HG02678 (cell line): ENCODE results near the gene DLG2.
A peak's percentile ranks its signal among the peaks of the same experiment; 100 is the strongest.

Experiments used
- ATAC-seq: cut with Tn5 transposase; IDR thresholded peaks from one replicate; pipeline ENCODE4 v1.9.1; 2021; ENCODE audit warnings: mild to moderate bottlenecking, moderate library complexity; ENCODE audit not compliant: unreplicated experiment

Gene DLG2

DNA sequence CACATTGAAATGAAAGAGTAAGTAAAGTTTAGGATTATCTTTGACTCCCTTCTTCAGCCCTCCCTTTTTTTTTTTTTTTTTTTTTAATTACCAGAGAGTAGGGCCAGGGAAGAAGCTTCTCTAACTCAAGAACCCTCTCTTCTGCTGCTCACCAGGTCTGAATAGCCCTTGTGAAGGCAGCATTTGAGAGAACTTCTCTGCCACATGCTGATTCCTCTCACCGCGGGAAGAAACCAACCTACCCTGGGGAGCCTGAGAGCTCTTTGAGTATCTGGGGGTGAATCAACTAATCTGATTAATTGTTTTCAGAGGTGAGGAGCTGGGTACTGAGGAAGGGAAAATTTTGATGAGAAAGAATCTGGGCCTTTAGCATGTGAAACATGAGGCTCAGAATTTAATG is 1906.5 kb downstream of the DLG2 start:
- no peak for ATAC-seq

DNA sequence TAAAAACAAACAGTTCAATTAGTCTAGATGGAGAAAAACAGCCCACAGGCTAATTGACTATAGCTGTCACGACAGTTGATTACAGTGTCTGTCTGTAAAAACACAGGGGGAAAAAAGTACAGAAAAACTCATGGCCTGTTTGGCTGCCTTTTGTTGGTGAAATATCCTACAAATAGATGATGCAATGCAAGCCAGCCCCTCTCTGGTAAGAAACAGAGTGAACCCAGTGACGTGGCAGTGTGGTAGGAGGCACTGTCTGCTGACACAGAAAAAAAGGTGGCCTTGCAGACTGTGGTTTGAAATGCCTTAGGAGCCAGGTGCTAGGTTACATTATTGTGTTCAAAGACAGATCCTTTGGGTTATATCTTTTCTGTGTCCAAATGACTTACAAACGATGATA is 1909.6 kb downstream of the DLG2 start:
- ATAC-seq: no peak

DNA sequence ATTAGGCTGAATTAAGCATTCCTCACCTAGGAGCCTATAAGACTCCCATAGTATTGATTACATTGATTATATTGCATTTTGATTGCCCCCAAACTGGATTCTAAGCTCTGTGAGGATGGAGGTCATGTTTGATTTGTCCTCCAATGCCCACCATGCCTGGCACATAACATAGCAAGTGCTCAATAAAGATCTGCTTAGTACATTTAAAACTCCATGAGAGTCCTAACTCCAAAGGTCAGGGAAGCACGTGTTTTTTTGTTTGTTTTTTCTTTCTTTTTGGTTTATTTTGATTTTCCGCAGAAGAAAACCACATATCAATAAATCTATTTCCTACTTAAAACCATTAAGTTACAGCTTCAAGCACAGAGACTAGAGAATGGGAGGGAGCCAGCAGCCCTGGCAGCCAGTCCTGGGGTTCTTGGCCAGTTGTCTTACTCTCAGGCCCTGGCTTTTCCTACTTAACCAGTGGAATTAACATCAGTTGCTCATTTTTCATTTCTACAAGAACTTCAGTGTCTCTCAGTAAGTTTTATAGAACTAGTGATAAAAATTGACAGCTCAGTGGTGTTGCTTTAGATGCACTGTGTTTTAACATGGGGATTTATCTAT is 1911.1 kb downstream of the DLG2 start:
- no peak for ATAC-seq

DNA sequence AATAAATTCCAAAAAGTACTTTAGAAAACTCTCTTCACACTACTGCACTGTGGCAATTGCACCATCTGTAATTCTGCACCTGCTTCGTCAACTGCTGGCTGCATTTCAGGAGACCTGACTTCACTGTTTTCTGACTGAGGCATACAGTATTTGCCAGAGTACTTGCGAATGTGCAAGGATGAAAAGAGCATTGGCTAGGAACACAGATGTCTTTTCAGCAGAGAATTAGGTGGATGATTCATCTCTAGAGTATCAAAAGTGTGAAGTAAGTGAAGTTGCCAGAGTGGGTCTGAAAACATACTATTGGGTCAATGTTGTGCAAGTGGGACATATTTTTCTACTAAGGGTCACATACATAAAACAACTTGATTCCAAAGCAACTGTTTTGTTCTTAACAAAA is 1913.4 kb downstream of the DLG2 start:
- no peak for ATAC-seq

DNA sequence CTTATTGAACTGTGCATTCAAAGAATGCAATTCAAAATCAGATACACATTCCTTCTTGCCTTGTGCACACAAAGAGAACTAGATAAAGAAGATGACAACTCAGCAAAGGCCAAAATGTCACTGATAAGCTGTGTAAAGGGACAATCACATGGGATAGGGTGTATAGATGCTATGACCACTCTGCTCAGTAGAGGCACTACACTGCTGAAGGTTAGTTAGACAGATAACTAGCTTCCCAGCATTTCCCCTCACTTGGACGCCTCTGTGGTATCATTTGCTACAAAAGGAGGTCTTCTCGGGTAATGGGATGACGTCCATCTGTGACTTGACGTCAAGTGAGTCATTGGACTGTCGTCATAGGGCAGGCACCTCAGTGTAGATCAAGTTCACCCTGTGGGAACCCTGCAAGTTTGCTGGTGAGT is 1916.0 kb downstream of the DLG2 start:
- no peak for ATAC-seq

DNA sequence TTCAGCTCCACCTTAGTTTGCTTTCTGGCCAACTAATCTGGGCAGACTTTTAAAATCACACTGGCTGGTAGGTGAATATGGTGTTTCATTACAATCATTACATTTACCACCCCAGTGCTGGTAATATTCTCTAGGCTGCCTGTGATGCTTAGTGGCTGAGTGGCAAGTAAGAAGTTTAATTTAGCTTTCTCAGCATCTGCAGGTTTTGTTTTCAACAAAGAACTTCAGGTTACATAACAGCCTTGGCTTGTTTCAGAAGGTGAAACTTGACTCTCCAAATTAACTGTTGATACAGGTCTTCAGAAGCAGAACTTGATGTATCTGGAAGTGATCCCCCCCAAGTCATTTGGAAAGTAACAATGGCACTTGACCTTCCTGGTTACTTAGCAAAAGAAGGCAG is 1917.7 kb downstream of the DLG2 start:
- no peak for ATAC-seq

DNA sequence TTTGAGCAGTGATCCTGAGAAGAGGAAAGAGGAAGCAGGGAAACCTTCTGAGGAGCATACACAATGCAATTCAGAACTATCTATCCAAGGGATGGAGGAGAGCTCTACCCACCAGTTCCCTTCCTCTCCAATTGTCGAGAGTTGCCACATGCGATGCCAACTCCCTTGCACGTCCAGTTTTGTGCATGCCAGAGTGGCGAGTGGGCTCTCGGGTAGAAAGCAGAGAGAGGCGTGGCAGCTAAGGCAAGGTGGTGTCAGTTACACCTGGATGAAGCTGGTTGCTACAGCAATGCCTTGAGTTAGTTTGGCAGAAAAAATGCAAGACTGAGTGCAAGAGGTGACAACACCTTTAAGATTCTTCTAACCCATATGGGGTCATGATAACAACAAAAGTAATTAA is 1920.6 kb downstream of the DLG2 start:
- ATAC-seq: no peak

DNA sequence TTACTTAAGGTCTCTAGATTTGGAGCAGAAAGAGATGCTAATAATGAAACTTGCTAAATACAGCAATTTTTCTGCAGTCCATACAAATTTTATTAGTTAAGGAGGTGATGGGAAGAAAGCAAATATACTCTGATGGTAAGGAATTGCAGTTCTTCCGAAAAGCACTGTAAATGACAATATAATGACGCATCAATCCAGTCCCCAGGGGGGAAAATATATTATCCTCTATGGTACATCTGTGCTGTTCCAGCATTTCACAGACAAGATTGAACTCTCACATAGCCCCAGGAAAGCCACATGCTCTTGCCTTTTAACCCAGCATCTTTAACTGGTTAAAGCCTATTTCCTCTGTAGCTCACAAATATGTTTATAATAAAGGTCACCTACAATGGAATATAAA is 1924.3 kb downstream of the DLG2 start:
- no peak for ATAC-seq

DNA sequence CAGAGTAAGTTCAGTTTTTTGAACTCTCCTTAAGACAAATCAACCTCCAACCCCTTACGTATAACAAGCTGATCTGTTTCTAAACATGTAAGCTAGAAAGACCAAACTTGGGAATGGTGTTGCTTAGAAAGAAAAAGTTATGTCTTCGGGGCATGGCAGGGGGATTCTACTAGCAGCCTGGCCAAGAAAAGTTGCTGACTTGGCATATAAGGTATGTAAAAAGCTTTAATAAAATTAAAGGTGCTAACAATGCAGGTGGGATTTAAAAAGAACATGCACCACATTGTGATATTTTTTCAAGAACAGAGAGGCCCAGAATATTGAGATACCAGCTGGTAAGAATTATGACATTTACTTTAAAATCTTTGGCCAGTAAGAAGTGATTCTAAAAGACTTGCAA is 1929.6 kb downstream of the DLG2 start:
- no peak for ATAC-seq

DNA sequence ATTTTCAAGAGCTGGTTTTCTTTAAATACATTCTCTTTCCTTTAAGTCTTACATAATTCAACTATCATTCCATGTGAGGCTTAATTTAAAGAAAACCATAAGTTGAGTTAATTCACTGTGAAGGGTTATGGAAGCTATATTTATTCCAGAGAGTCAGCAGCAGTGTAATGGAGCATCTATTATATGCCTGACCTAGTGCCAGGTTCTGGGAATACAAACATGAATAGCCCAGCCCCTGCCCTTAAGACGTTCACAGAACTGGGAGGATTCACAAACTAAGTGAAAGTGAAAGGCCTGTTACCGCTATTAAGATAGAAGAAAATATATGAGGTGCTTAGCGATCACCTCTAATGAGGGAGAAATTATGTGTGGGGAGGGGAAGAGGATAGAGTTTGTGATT is 1932.1 kb downstream of the DLG2 start:
- ATAC-seq: no peak

DNA sequence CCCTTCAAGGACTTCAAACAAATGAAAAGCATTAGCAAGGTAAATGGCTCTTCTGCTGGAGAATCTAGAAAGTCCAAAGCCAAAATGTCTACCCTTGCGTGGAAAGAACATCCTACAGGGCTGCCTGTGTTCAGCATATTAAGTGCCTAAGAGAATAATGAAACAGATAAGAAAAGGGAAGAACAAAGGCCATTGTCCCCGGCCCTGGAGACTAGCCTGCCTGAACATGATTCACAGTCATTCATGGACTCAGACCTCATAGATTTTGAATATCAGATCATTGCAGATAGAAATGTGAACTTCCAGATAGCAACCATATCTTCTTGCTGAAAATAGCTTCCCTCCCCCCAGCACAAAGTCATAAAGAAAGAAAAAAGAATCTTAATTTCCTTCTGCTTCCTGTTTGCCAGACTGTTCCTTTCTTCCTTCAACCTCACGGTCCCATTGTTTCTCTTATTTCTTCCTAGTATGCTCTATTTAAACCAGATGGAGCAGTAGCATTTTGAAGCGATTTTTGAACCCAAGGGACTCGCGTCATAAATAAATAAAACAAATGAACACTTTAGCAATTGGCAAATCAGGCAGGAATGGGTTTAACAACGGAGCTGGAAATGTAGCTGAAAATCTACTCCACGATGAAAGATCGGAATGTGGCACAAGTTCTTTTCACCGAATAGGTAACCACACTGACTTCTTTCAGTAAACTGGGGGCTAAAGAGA is 1932.8 kb downstream of the DLG2 start:
- ATAC-seq: no peak

DNA sequence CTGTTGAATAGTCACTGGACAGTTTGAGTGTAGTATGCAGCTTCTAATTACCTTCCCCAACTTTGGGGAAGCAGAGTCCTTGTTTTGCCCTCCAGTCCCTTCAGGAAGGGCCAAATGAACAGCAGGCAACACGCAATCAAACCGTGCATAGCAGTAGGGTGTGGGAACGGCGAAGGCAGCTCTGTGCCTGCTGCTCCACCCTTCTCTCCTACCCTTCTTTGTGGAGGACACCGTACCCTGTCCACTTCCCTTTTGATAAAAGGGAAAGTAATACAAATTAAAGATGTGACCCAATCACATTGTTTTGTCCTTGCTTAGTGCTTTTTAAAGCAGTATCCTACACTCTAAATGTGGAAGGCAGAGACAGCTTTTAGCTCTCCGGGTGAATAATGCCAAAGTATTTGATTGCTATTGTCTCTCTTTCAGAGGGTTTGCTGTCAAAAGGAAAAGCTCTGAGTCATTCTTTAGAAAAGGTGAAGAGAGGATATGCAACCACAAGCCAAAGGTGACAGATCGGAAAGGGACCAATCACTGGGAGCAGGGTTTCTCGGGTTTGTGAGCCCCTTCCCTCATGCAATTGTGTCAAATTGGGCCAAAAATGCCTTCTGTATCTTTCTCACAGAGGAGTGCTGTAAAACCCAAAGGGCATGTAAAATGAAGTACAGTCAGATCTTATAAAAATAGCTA is 1933.7 kb downstream of the DLG2 start:
- ATAC-seq: no peak

DNA sequence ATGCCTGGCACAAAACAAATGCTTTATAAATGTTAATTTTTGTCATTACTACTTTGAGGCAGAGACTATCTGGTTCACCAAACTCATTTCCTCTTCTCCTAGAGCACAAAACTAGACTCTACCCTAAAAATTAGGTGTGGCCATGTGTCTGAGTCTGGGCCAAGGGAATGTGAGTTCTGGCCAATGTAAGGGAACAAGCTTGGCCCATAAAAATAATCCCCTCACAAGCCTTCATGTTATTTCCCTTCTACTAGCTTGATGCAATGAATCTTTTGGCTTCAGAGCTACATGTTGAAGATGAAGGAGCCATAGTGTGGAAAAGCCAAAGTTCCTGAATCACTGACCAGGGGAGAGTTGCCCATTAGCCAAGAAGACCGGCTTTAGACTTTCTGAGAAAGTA is 1934.5 kb downstream of the DLG2 start:
- no peak for ATAC-seq

DNA sequence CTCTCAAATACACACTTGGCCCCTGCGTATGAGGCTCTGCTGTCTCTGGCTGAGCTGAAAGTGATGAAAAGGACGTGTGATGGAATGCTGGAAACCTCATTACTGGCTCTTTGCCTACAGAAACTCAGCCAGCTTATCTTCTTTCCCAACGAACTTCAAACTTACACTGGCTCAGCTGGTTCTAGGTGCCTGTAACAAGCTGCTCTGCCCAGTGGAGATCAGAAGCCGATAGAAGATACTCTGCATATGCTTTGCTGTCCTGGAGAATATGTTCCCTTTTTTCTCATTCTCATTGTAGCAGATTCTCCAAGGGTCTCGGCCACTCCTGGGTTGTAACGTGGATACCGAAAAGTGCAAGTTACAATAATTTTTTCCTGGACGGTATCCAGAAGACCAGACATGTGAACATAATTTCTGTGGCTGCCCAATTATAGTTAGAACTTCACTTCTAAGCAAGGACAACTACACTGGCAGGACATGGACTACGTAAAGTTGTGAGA is 1935.6 kb downstream of the DLG2 start:
- no peak for ATAC-seq

DNA sequence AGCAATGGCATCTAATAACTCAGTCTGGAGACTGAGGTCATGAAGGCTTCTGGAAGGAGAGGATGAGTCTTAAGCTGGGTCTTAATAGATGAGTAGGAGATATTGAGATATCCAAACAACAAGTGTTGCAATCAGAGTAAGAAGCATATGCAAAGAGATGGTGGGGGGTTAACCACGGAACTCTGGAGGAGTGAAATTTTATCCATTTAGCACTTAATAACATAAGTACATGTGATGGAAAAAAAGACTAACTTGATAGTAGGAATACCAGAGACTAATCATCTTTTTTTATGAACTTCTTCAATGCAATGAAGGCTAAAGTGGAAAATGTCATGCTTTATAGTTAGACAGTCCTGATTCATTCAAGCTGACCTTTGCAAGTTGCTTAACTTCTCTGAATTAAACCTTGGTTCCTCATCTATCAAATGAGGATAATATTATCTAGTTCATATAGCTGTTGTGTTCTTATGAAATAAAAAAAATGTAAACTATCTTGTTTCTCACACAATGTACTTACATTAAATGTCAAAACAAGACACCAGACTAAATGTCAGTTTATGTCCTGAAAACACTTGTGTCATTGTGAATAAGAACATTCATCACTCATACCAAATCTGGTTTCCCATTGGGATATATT is 1937.9 kb downstream of the DLG2 start:
- no peak for ATAC-seq

DNA sequence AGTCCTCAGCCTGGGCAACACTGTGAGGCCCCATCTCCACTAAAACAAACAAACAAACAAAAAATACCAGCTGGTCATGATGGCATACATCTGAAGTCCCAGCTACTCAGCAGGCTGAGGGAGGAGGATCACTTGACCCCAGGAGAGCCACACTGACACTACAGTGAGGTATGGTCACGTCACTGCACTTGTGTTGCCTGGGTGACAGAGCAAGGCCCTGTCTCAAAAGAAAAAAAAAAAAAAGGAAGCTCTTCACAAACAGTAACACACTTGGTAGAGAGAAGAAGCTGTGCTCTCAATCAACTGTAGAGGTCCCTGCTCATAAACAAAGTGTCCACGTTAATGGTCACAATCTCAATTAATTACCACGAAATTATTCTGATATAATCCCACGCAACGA is 1939.4 kb downstream of the DLG2 start:
- ATAC-seq: no peak

DNA sequence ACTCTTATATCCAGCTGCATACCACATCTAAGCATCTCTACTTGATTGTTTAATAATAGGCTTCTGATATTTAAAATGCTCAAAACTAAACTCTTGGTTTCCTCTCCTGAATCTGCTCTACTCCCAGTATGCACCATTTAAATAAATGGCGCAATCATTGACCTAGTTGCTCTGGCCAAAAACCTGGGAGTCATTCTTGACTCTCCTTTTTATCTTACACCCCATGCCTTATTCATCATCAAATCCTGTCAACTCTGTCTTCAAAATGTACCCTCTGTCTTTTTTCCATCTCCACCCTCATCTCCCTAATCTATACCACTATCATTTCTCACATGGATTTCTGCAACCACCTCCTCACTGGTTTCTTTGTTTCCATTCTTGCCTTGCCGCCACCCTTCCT is 1941.4 kb downstream of the DLG2 start:
- no peak for ATAC-seq

DNA sequence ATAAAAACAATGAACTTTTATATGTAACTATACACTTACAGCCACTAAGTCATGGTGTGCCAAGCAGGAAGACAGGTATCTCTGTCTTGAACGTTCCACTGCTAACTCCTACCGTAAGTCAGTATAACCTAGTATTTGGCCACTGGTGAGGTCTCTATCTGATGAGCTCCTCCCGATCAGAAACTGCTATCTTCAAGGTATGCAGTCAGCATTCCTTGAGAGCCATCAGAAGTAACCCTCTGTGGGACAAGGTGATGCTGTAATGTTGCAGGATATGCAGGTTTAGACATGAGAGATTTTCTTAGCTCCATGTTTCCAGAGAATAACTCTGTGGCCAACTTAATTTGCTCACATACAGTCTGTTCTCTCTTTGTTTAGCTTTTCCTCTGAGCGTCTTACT is 1943.1 kb downstream of the DLG2 start:
- no peak for ATAC-seq

DNA sequence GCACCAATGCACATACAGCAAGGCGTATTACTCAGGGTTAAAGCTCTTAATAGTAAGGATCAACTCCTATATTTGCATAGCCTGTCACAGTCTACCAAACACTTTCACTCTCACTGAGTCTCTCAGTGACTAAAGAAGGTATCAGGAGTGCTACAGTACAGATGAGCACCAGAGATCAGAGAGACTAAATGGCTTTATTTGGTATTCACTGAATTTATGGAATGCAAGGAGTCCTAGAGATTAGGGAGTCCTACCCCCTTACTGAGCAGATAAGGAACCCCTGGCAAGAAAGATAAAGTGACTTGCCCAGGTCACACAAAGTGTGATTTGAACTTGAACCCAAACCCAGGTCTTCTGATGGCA is 1944.6 kb downstream of the DLG2 start:
- peak; percentile 89 for ATAC-seq

DNA sequence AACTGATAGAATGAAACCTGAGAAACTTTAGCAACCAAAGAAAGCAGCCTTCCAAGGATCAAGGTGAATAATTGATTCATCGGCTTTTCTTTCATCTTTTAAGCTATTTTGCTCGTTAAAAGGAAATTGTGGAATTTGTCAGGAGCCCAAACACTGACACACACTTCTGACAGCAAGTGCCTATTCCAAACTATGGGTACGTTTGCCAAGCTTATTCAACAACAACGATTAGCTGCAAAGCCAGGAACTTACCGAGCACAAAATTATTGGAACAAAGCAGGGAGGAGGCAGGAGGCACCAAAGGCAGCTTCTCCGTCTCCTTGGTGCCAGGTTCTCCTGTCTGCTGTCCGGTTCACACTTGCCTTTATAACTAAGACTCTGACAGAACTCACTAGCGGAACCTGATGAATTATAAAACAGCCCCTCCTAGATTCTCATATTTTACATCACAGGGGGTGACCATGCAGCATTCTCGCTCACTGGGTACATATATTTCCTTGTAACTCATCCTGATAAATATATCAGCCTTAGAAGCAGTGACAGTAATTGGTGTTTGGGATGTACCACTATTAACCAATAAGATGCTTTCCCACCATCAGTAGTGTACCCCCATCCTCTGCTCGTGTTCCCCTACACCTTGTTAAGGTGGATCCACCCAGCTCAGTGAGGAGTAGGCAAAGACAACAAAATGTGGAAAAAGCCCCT is 1945.1 kb downstream of the DLG2 start:
- ATAC-seq: no peak
